ENCODE measurements around the gene WEE2. TPM values are rescaled to one million over a fixed set of nuclear protein-coding genes. Genes with fewer than 3 reads are reported as not detected.

The WEE2 gene
- total RNA-seq, 3 donors from 2014 or later: not detected

GRCh38 chr7:141722529-141722928, 14.4 kb downstream of the WEE2 start:
- Histone ChIP-seq H3K27me3 (no peaks in the 10 kb centered on the region), H3K4me1 (no peaks in the 10 kb centered on the region), H3K9me3 (no peaks in the 10 kb centered on the region), H3K36me3 (no peaks in the 10 kb centered on the region), H3K27ac (no peak overlapping the region), H3K4me3 (no peak overlapping the region)
- no peak for TF ChIP-seq POLR2A (IDR thresholded peaks at IDR 0.05)
- DNase-seq (ENCODE audit: low spot score in 2 of 2): no peak
- intact Hi-C loops (cut with DNase I; ENCODE audit: low total_unique reads): loop anchor here (5.0 kb wide), 1 partner anchor 1150 kb away; no protein-coding TSS in a partner anchor

GRCh38 chr7:141729020-141729419, 20.9 kb downstream of the WEE2 start:
- no peak for DNase-seq (ENCODE audit: low spot score in 2 of 2)
- Histone ChIP-seq H3K36me3 (no peaks in the 10 kb centered on the region), H3K4me1 (no peaks in the 10 kb centered on the region), H3K27ac (no peak overlapping the region), H3K9me3 (no peaks in the 10 kb centered on the region), H3K27me3 (no peaks in the 10 kb centered on the region), H3K4me3 (no peak overlapping the region)
- intact Hi-C loops (cut with DNase I; ENCODE audit: low total_unique reads): no loop called here
- TF ChIP-seq CTCF (IDR thresholded peaks at IDR 0.05) (no peak), POLR2AphosphoS5 (IDR thresholded peaks at IDR 0.05) (no peak), POLR2A (IDR thresholded peaks at IDR 0.05) (no peak)

GRCh38 chr7:141731476-141732149, 23.5 kb downstream of the WEE2 start:
- DNase-seq (ENCODE audit: low spot score in 2 of 2): no peak
- Histone ChIP-seq H3K4me3 (no peak overlapping the region), H3K27me3 (no peaks in the 10 kb centered on the region), H3K36me3 (no peaks in the 10 kb centered on the region), H3K27ac (no peak overlapping the region), H3K4me1 (no peaks in the 10 kb centered on the region), H3K9me3 (no peaks in the 10 kb centered on the region)
- TF ChIP-seq CTCF (IDR thresholded peaks at IDR 0.05) (no peak), POLR2AphosphoS5 (IDR thresholded peaks at IDR 0.05) (no peak), POLR2A (IDR thresholded peaks at IDR 0.05) (no peak)
- intact Hi-C loops (cut with DNase I; ENCODE audit: low total_unique reads): no loop called here

- intact Hi-C loops (cut with DNase I; ENCODE audit: low total_unique reads): no loop called here
- H3K27ac ChIP-seq: peak overlapping the region; percentile 87 to 89
- peaks cover 4% of the 10 kb centered on the region for H3K36me3 ChIP-seq
- DNase-seq (ENCODE audit: low spot score in 2 of 2): peak in 1 of 2 donors; percentile 18
- H3K4me3 ChIP-seq: peak overlapping the region; percentile 66 to 86 (median 69)
- H3K9me3 ChIP-seq: no peaks in the 10 kb centered on the region
- no peaks in the 10 kb centered on the region for H3K27me3 ChIP-seq
- H3K4me1 ChIP-seq: peaks cover 0 to 8% of the 10 kb centered on the region in 2 donors
- TF ChIP-seq POLR2A (IDR thresholded peaks at IDR 0.05) (no peak), CTCF (IDR thresholded peaks at IDR 0.05) (no peak), POLR2AphosphoS5 (IDR thresholded peaks at IDR 0.05) (no peak)
Observed at GRCh38 chr7:141737118-141737835, 29.1 kb downstream of the WEE2 start.

GRCh38 chr7:141737836-141738591, 29.9 kb downstream of the WEE2 start, which contains the start of gene SSBP1:
Gene SSBP1 (plus strand): TSS chr7:141738358. CDS start chr7:141739167, 809 bp downstream.
- intact Hi-C loops (cut with DNase I; ENCODE audit: low total_unique reads): no loop called here
- Histone ChIP-seq H3K36me3 (peaks cover 4% of the 10 kb centered on the region), H3K27me3 (no peaks in the 10 kb centered on the region), H3K9me3 (no peaks in the 10 kb centered on the region), H3K4me1 (peaks cover 0 to 8% of the 10 kb centered on the region in 2 donors), H3K4me3 (peak within 1 kb of the TSS; percentile 66 to 86 (median 69)), H3K27ac (peak within 1 kb of the TSS; percentile 87 to 89)
- TF ChIP-seq CTCF (IDR thresholded peaks at IDR 0.05) (peak; percentile 23 to 93 (median 88)), POLR2A (IDR thresholded peaks at IDR 0.05) (peak; percentile 70), POLR2AphosphoS5 (IDR thresholded peaks at IDR 0.05) (peak; percentile 89 to 97 (median 95))
- DNase-seq (ENCODE audit: low spot score in 2 of 2): peak; percentile 86 to 89

Measured in breast epithelium (tissue), 4 donors.